PC-9 (cell line): ENCODE data around the gene NPTXR. TPM values are rescaled to one million over a fixed set of nuclear protein-coding genes. Genes with fewer than 3 reads are reported as not detected.
A peak's percentile ranks its signal among the peaks of the same experiment; 100 is the strongest.

ENCODE experiments used
- BruUV-seq: library from RNA; stranded (reverse); fragments of 400-500 nt; replicated peaks from 2 replicates; lab custom pipeline; 2021; lab: Mats Ljungman, UMichigan
- CTCF ChIA-PET: fragments of 300-600 bp; sonication (Branson Sonifier 250); formaldehyde crosslinking; loops from one replicate; lab custom pipeline; 2022; ENCODE audit warnings: antibody characterized with exemption; lab: Charles Lee
- POLR2A ChIA-PET: fragments of 300-600 bp; sonication (Branson Sonifier 250); formaldehyde crosslinking; loops from one replicate; lab custom pipeline; 2022; ENCODE audit warnings: antibody characterized with exemption; ENCODE audit not compliant: unreplicated experiment; lab: Charles Lee
- DNase-seq, 2 experiments: peaks; one replicate each; pipeline versions ENCODE4 v3.0.0 to v3.0.0-alpha.2; 2015 to 2022; ENCODE audit warnings: mixed read lengths in 1 of 2
- H2AFZ ChIP-seq: fragments of 200-600 bp; sonication (generic); 2 replicates; pipeline ENCODE4 v1.8.1; 2017; ENCODE audit warnings: antibody characterized with exemption
- H3F3A ChIP-seq: fragments of 200-600 bp; sonication (generic); 2 replicates; pipeline ENCODE4 v1.8.1; 2017; ENCODE audit warnings: antibody characterized with exemption, mild to moderate bottlenecking, low read depth; ENCODE audit not compliant: insufficient read depth
- H3K27ac ChIP-seq: fragments of 200-600 bp; sonication (generic); 2 replicates; pipeline ENCODE4 v1.6.1; 2016; ENCODE audit warnings: mixed run types
- H3K27me3 ChIP-seq: fragments of 200-600 bp; sonication (generic); 2 replicates; pipeline ENCODE4 v1.6.1; 2016; ENCODE audit warnings: low read depth, mixed run types; ENCODE audit not compliant: insufficient read depth
- H3K36me3 ChIP-seq: fragments of 200-600 bp; sonication (generic); 2 replicates; pipeline ENCODE4 v1.6.1; 2016; ENCODE audit warnings: low read depth, mixed run types
- H3K4me1 ChIP-seq: fragments of 200-600 bp; sonication (generic); replicated peaks from 2 replicates; pipeline ENCODE4 v1.6.1; 2016; ENCODE audit warnings: mixed run types; ENCODE audit not compliant: insufficient read depth
- H3K4me2 ChIP-seq: fragments of 200-600 bp; sonication (generic); 2 replicates; pipeline ENCODE4 v1.6.1; 2017; ENCODE audit warnings: mixed run types
- H3K4me3 ChIP-seq: fragments of 200-600 bp; sonication (generic); 2 replicates; pipeline ENCODE4 v1.6.1; 2016; ENCODE audit warnings: mixed run types
- H3K79me2 ChIP-seq: fragments of 200-600 bp; sonication (generic); 2 replicates; pipeline ENCODE4 v1.6.1; 2017; ENCODE audit warnings: low read depth, mixed run types
- H3K9me2 ChIP-seq: fragments of 200-600 bp; sonication (generic); 2 replicates; pipeline ENCODE4 v1.8.1; 2017; ENCODE audit warnings: mild to moderate bottlenecking; ENCODE audit not compliant: insufficient read depth
- H3K9me3 ChIP-seq: fragments of 200-600 bp; sonication (generic); 2 replicates; pipeline ENCODE4 v1.8.1; 2016; ENCODE audit warnings: low read depth; ENCODE audit not compliant: insufficient read depth
- H4K20me1 ChIP-seq: fragments of 200-600 bp; sonication (generic); 2 replicates; pipeline ENCODE4 v1.8.1; 2017; ENCODE audit not compliant: insufficient read depth
- EZH2 ChIP-seq: fragments of 200-600 bp; sonication (generic); IDR thresholded peaks from 2 replicates; pipeline ENCODE4 v1.8.0; 2017; ENCODE audit warnings: antibody characterized with exemption, low read depth
- intact Hi-C: fragments of 100-400 bp; cut with micrococcal nuclease; formaldehyde crosslinking; loops from one replicate; pipeline ENCODE4 v1.10.0; 2022; ENCODE audit not compliant: unreplicated experiment
- total RNA-seq: library from RNA; stranded (reverse); gene quantifications from 2 replicates; pipeline ENCODE4 v1.2.3, GENCODE V29; 2021
- TF ChIP-seq, protein P1 (sequence below): fragments of 200-600 bp; sonication (generic); conservative IDR thresholded peaks from 2 replicates; pipeline ENCODE4 v1.6.1; 2017; ENCODE audit warnings: mixed run types, antibody characterized with exemption, mild to moderate bottlenecking, moderate library complexity

The NPTXR gene
- total RNA-seq, 1 experiment from 2014 or later, result 14.7 TPM

DNA sequence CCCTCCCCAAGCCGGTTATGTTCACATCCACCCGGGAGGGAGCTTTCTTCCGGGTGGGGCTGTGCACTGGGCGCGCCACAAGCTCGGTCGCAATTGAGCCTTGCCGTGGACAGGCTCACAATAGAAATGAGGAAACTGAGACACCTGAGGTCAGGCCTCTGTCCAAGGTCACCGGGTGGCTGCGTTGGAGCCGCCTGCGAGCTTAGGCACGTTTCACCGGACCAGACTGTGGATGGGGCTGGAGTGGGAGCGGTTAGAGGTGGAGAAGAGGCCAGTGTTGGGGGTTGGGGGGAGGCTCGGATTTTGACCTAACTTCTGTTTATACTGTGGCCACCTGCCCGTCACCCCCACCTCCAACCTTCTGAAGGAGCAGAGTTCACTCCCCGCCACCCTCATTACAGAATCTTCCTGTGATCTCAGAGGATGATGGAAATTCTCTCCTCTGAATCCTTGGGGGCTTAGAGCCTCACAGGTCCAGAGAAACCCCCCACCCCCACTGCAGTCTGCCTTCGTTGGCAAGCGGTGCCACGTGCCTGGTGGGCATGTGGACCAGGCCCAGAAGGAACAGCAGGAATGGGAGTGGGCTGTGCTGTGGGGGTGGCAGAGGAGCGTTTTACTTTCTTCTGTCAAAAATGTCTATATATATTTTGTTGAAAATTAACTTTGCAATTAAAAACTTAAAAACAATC is 631 bp upstream of the NPTXR start:
- peaks cover 24% of the 10 kb centered on the region for H3K4me1 ChIP-seq
- peaks cover 35% of the 10 kb centered on the region; the same call in 1 of the 2 replicates for H3F3A ChIP-seq
- peak overlapping the region; percentile 55; the same call in 1 of the 2 replicates for H3K4me3 ChIP-seq
- intact Hi-C loops, result loop anchor here (5.0 kb wide), 1 partner anchor 77 kb away; no protein-coding TSS in a partner anchor
- H4K20me1 ChIP-seq, result no peaks in the 10 kb centered on the region
- ChIA-PET POLR2A (no interaction called here), CTCF (interaction anchor here (1.9 kb wide), 1 partner anchor 76 kb away, joined by 10 read pairs; no protein-coding TSS in a partner anchor)
- TF ChIP-seq, protein P1, sequence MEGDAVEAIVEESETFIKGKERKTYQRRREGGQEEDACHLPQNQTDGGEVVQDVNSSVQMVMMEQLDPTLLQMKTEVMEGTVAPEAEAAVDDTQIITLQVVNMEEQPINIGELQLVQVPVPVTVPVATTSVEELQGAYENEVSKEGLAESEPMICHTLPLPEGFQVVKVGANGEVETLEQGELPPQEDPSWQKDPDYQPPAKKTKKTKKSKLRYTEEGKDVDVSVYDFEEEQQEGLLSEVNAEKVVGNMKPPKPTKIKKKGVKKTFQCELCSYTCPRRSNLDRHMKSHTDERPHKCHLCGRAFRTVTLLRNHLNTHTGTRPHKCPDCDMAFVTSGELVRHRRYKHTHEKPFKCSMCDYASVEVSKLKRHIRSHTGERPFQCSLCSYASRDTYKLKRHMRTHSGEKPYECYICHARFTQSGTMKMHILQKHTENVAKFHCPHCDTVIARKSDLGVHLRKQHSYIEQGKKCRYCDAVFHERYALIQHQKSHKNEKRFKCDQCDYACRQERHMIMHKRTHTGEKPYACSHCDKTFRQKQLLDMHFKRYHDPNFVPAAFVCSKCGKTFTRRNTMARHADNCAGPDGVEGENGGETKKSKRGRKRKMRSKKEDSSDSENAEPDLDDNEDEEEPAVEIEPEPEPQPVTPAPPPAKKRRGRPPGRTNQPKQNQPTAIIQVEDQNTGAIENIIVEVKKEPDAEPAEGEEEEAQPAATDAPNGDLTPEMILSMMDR, result no peak
- TF ChIP-seq EZH2, result no peak
- no peak overlapping the region for H3K27ac ChIP-seq
- peak overlapping the region; percentile 87 for H3K4me2 ChIP-seq
- DNase-seq, result no peak
- no peaks in the 10 kb centered on the region for H3K9me3 ChIP-seq
- no peaks in the 10 kb centered on the region for H3K79me2 ChIP-seq
- H3K27me3 ChIP-seq, result no peaks in the 10 kb centered on the region; the same call in 1 of the 2 replicates
- H3K9me2 ChIP-seq, result no peaks in the 10 kb centered on the region
- BruUV-seq, result no TSS peak
- H2AFZ ChIP-seq, result 0 out of 2 replicates have a peak overlapping the region, but pooled peaks have one; percentile 76
- no peaks in the 10 kb centered on the region for H3K36me3 ChIP-seq

DNA sequence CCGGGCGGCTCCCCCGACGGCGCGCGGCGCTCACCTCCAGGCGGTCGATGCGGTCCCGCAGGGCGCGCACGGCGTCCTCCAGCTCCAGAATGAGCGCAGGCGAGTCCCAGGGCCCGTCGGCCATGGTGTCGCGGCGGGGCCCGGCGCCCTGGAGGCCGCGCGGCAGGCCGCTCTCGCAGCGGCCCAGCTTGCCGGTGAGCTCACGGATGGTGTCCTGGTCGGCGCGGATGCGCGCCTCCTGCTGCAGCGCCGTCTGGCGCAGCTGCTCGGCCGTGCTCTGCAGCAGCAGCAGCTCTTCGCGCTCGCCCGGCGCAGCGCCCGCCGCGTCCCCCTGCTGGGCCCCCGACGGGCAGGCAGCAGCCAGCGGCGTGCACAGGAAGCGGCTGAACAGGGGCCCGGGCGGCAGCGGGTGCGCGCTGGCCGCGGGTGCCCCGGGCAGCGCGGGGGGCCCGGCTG is 599 bp downstream of the NPTXR start:
- Histone ChIP-seq H3K79me2 (no peaks in the 10 kb centered on the region), H2AFZ (peak overlapping the region; percentile 72; the same call in 1 of the 2 replicates), H3K4me2 (peak overlapping the region; percentile 73), H4K20me1 (no peaks in the 10 kb centered on the region), H3F3A (peaks cover 37% of the 10 kb centered on the region; the same call in 1 of the 2 replicates), H3K9me3 (no peaks in the 10 kb centered on the region), H3K4me3 (peak overlapping the region; percentile 67; the same call in 1 of the 2 replicates), H3K9me2 (no peaks in the 10 kb centered on the region), H3K27me3 (no peaks in the 10 kb centered on the region; the same call in 1 of the 2 replicates), H3K4me1 (peaks cover 24% of the 10 kb centered on the region), H3K36me3 (no peaks in the 10 kb centered on the region), H3K27ac (no peak overlapping the region)
- CTCF ChIA-PET, result interaction anchor here (0.6 to 1.9 kb wide), 2 partner anchors 9 to 75 kb away, joined by 6 to 10 read pairs; no protein-coding TSS in a partner anchor
- POLR2A ChIA-PET, result interaction anchor here (0.6 kb wide), 1 partner anchor 74 kb away, joined by 4 read pairs; no protein-coding TSS in a partner anchor
- TF ChIP-seq EZH2, result no peak
- TF ChIP-seq, protein P1, result no peak; the same call in 1 of the 2 replicates
- DNase-seq, result peak; percentile 62 to 64
- BruUV-seq, result no TSS peak
- intact Hi-C loops, result loop anchor here (5.0 kb wide), 1 partner anchor 76 kb away; no protein-coding TSS in a partner anchor

DNA sequence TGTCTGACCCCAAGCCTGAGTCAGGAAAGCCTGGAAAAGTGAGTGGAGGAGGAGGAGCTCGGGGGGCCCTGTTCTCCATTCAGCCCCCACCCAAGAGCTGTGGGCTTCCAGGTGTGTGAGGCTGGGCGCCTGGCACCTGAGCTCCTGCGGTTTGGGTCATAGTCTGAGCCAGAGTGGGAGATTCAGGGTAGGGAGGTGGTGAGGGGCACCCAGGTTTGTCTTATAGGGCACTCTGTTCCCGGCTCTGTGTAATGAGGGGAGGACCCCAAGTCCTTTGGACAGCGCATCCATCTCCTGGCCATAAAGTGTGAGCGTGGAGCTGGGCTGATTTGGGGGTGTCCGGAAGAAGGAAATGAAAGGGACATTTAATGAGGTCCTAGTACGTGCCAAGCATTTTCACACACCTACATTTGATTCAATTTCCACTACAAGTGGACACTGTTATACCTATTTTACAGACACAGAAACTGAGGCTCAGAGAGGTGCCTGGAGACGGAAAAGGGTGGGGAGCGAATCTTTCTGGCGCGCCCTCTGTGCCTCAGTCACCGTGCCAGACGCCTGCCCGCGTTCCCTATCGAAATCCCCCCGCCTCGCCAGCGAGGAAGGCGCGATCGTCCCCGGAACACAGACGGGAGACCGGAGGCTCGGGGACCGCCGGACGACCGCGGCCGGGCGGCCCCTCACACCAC is 1.2 kb downstream of the NPTXR start:
- no peaks in the 10 kb centered on the region for H3K79me2 ChIP-seq
- H3K4me2 ChIP-seq, result peak overlapping the region; percentile 73
- ChIA-PET CTCF (interaction anchor here (1.9 kb wide), 1 partner anchor 74 kb away, joined by 10 read pairs; no protein-coding TSS in a partner anchor), POLR2A (interaction anchor here (0.6 kb wide), 2 partner anchors 39 to 74 kb away, joined by 4 to 6 read pairs; no protein-coding TSS in a partner anchor)
- H3K4me3 ChIP-seq, result peak overlapping the region; percentile 67; the same call in 1 of the 2 replicates
- H3K27me3 ChIP-seq, result no peaks in the 10 kb centered on the region; the same call in 1 of the 2 replicates
- BruUV-seq, result no TSS peak
- H2AFZ ChIP-seq, result peak overlapping the region; percentile 72; the same call in 1 of the 2 replicates
- peaks cover 24% of the 10 kb centered on the region for H3K4me1 ChIP-seq
- H3K9me3 ChIP-seq, result no peaks in the 10 kb centered on the region
- H3K9me2 ChIP-seq, result no peaks in the 10 kb centered on the region
- DNase-seq, result no peak
- no peak overlapping the region for H3K27ac ChIP-seq
- peaks cover 37% of the 10 kb centered on the region; the same call in 1 of the 2 replicates for H3F3A ChIP-seq
- no peaks in the 10 kb centered on the region for H4K20me1 ChIP-seq
- TF ChIP-seq, protein P1, result no peak
- no peak for TF ChIP-seq EZH2
- H3K36me3 ChIP-seq, result no peaks in the 10 kb centered on the region
- intact Hi-C loops, result loop anchor here (5.0 kb wide), 1 partner anchor 75 kb away; no protein-coding TSS in a partner anchor
